Gastrocnemius medialis (tissue), 4 donors: ENCODE measurements around the gene CRBN. TPM values are rescaled to one million over a fixed set of nuclear protein-coding genes. Genes with fewer than 3 reads are reported as not detected.

Experiments
- ATAC-seq, 2 donors: fragments of 150-250 bp; one replicate each; pipeline ENCODE4 v1.9.1; 2016
- DNase-seq, 2 donors: peaks; one replicate each; pipeline ENCODE4 v3.0.0-alpha.2; 2019
- H3K27ac ChIP-seq, 4 donors: fragments of 200-600 bp; sonication (generic); 1 replicate in 1 of 4; 2 replicates in 3 of 4; pipeline ENCODE4 v1.5.1; 2016 to 2018; ENCODE audit warnings: mild to moderate bottlenecking in 2 of 4, moderate library complexity in 1 of 4
- H3K27me3 ChIP-seq, 3 donors: fragments of 200-600 bp; sonication (generic) in 2 of 3; 1 replicate in 1 of 3; 2 replicates in 2 of 3; pipeline versions ENCODE4 v1.5.1 to v1.6.0; 2016 to 2019; ENCODE audit warnings: mild to moderate bottlenecking in 1 of 3, moderate library complexity in 1 of 3
- H3K36me3 ChIP-seq, 2 donors: fragments of 200-600 bp; sonication (generic) in 1 of 2; one replicate each; pipeline ENCODE4 v1.5.1; 2017 to 2018
- H3K4me1 ChIP-seq, 2 donors: fragments of 200-600 bp; sonication (generic) in 1 of 2; one replicate each; pipeline ENCODE4 v1.5.1; 2016 to 2017; ENCODE audit warnings: mild to moderate bottlenecking in 2 of 2
- H3K4me3 ChIP-seq, 4 donors: fragments of 200-600 bp; sonication (generic) in 3 of 4; 1 replicate in 1 of 4; 2 replicates in 3 of 4; pipeline ENCODE4 v1.5.1; 2016 to 2019; ENCODE audit warnings: mild to moderate bottlenecking in 2 of 4
- H3K9me3 ChIP-seq, 3 donors: fragments of 200-600 bp; sonication (generic) in 2 of 3; 1 replicate in 1 of 3; 2 replicates in 2 of 3; pipeline ENCODE4 v1.5.1; 2016 to 2019
- POLR2A ChIP-seq, 2 donors: fragments of 450-650 bp; IDR thresholded peaks; one replicate each; pipeline ENCODE4 v1.6.1; 2017; ENCODE audit warnings: antibody characterized with exemption in 2 of 2, mild to moderate bottlenecking in 2 of 2, moderate library complexity in 2 of 2
- in situ Hi-C, 4 donors: fragments of 200-750 bp; cut with MboI; loops; one replicate each; pipeline versions ENCODE4 v1.15.0 to v1.8.0; 2017; ENCODE audit warnings: low sequenced_read_pairs in 4 of 4
- intact Hi-C: fragments of 100-400 bp; cut with DNase I; formaldehyde crosslinking; loops from one replicate; pipeline ENCODE4 v1.15.1; 2023; ENCODE audit warnings: low total_unique reads
- total RNA-seq, 4 donors: library from RNA; depleted of rRNA; stranded (reverse); fragments of >200 nt; gene quantifications; one replicate each; pipeline versions ENCODE4 v1.1.0 to v1.2.3, GENCODE V29; 2016
- TF ChIP-seq, protein P1 (sequence below), 5 experiments: fragments of 450-650 bp in 3 of 5; fragments of 200-600 bp in 2 of 5; sonication (generic) in 2 of 5; IDR thresholded peaks in 4 of 5; conservative IDR thresholded peaks in 1 of 5; 1 replicate in 4 of 5; 2 replicates in 1 of 5; pipeline ENCODE4 v1.5.1; 2016 to 2019; ENCODE audit warnings: antibody characterized with exemption in 5 of 5, mild to moderate bottlenecking in 3 of 5, moderate library complexity in 3 of 5

CRBN gene
- total RNA-seq, 4 donors from 2014 or later: 49.2 to 101 (median 84.9) TPM

DNA sequence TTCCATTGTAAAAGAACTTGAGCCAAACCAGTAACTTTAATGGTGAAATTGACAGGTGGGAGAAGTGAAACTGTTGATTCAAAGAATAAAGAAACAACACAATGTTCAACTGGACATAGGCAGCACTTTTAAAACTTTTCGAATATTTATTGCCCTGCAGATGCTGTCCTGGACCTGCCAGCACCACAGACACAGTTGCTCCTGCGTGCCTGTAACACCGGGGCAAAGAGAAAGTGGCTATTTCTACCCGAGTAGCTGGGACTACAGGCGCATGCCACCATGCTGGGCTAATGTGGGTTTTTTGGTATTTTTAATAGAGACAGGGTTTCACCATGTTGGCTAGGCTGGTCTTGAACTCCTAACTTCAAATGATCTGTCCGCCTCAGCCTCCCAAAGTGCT lies 76.7 kb downstream of the CRBN start:
- no peaks in the 10 kb centered on the region for H3K36me3 ChIP-seq
- TF ChIP-seq, protein P1, sequence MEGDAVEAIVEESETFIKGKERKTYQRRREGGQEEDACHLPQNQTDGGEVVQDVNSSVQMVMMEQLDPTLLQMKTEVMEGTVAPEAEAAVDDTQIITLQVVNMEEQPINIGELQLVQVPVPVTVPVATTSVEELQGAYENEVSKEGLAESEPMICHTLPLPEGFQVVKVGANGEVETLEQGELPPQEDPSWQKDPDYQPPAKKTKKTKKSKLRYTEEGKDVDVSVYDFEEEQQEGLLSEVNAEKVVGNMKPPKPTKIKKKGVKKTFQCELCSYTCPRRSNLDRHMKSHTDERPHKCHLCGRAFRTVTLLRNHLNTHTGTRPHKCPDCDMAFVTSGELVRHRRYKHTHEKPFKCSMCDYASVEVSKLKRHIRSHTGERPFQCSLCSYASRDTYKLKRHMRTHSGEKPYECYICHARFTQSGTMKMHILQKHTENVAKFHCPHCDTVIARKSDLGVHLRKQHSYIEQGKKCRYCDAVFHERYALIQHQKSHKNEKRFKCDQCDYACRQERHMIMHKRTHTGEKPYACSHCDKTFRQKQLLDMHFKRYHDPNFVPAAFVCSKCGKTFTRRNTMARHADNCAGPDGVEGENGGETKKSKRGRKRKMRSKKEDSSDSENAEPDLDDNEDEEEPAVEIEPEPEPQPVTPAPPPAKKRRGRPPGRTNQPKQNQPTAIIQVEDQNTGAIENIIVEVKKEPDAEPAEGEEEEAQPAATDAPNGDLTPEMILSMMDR (IDR thresholded peaks at IDR 0.05 in 4 of 5, conservative IDR thresholded peaks at IDR 0.05 in 1 of 5): no peak
- TF ChIP-seq POLR2A (IDR thresholded peaks at IDR 0.05): no peak
- in situ Hi-C loops: no loop called here

DNA sequence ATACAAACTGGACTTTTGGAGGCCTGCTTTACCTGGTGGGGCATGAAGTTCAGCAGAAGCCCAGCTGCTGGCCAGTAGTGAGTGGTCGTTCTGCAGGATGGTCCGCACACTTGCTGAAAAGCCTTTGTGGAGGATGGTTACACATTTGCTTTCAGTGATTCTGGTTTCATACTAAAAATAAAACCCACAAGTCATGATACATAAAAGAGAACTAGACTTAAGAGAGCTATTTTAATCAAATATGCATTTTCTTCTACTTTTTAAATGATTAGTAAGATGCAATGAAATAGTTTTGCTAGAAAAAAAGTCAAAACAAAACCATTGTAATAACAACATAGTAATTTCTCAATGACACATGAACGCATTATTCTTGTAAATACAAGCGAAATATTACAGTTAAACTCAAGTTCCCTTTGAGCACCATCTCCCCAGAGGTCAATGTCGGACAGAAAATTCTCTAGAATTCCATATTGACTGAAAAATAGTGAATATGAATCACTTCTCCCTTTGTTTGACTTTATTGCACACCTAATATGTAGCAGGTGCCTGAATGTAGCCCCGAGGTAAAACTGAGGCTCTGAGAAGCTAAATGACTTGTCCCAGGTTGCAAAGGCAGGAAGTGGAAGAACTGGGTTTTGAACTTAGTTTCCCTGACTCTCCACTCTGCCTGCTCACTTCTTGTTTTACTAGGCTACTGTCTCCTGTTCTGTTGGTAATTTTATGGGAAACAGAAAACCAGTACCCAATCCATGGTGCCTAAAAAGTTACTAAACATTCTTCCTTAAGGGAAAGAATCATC lies 77.6 kb downstream of the CRBN start:
- Histone ChIP-seq H3K36me3 (no peaks in the 10 kb centered on the region), H3K4me3 (no peak overlapping the region), H3K9me3 (no peaks in the 10 kb centered on the region), H3K27me3 (no peaks in the 10 kb centered on the region), H3K4me1 (no peaks in the 10 kb centered on the region), H3K27ac (no peak overlapping the region)
- intact Hi-C loops (no loop called here), in situ Hi-C loops (no loop called here)
- TF ChIP-seq, protein P1 (IDR thresholded peaks at IDR 0.05 in 4 of 5, conservative IDR thresholded peaks at IDR 0.05 in 1 of 5): no peak
- TF ChIP-seq POLR2A (IDR thresholded peaks at IDR 0.05): no peak
- no peak for ATAC-seq
- no peak for DNase-seq

More for the DNA sequence above, 76.7 kb downstream of the CRBN start:
- intact Hi-C loops: no loop called here
- no peaks in the 10 kb centered on the region for H3K9me3 ChIP-seq
- no peaks in the 10 kb centered on the region for H3K27me3 ChIP-seq
- DNase-seq (no peak), ATAC-seq (no peak)
- H3K27ac ChIP-seq: no peak overlapping the region
- no peak overlapping the region for H3K4me3 ChIP-seq
- no peaks in the 10 kb centered on the region for H3K4me1 ChIP-seq

Other genes starting within 250 kb of the CRBN start
- not detected for gene IL5RA, start 69.3 kb downstream of the CRBN start, total RNA-seq
- gene TRNT1, start 52.8 kb downstream of the CRBN start, total RNA-seq: 1 to 10 TPM; 2.7 to 9.6 (median 7.3) TPM